OCI-LY3 (cell line): ENCODE results near the gene NES.

Source experiments
- CTCF ChIP-seq: fragments of 200-600, 300-600 bp; sonication (generic); IDR thresholded peaks from 2 replicates; pipeline ENCODE4 v1.5.1; 2014; ENCODE audit warnings: antibody characterized with exemption, low read length, low read depth
- EZH2phosphoT487 ChIP-seq: fragments of 200-600 bp; shearing (Covaris generic); IDR thresholded peaks from 2 replicates; pipeline ENCODE4 v1.6.1; 2018; ENCODE audit warnings: antibody characterized with exemption, mixed run types, low read depth

GRCh38 chr1:156667968-156668709 is 9.1 kb downstream of the NES start:
- TF ChIP-seq CTCF (no peak), EZH2phosphoT487 (no peak)
